ENCODE measurements around the gene DPP10.

DNA sequence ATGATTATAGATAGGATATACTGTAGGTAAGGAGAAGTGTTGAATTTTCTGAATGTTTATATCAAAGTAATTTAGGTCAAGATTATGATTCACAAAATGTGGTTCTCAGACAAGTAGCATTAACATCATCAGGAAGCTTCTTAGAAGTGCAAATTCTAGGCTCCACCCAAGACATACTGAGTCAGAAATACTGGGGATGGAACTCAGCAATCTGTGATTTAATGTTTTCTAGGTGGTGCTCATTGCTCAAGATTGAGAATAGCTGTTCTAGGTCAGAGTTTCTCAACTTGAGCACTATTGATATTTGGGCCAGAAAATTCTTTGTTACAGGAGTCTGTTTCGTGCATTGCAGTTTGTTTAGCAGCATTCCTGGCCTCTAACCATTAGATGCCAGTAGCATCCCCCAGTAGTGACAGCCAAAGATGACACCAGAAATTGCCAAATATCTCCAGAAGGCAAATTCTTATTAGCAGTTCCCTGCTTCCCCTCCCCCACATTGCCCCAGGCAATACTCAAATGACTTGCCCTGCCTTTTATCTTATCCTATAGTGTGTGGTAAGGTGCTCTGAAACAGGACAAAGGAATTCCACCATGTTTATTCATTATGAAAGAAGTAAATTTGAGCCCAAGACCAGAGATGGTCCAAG, 1001.2 kb downstream of the DPP10 start:
- TF ChIP-seq, protein P1, sequence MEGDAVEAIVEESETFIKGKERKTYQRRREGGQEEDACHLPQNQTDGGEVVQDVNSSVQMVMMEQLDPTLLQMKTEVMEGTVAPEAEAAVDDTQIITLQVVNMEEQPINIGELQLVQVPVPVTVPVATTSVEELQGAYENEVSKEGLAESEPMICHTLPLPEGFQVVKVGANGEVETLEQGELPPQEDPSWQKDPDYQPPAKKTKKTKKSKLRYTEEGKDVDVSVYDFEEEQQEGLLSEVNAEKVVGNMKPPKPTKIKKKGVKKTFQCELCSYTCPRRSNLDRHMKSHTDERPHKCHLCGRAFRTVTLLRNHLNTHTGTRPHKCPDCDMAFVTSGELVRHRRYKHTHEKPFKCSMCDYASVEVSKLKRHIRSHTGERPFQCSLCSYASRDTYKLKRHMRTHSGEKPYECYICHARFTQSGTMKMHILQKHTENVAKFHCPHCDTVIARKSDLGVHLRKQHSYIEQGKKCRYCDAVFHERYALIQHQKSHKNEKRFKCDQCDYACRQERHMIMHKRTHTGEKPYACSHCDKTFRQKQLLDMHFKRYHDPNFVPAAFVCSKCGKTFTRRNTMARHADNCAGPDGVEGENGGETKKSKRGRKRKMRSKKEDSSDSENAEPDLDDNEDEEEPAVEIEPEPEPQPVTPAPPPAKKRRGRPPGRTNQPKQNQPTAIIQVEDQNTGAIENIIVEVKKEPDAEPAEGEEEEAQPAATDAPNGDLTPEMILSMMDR (IDR thresholded peaks at IDR 0.05): no peak
- TF ChIP-seq POLR2AphosphoS5 (IDR thresholded peaks at IDR 0.05): no peak
